SK-N-MC (cell line): ENCODE measurements around the gene ADAMTS15.

ENCODE experiments used
- EZH2 ChIP-seq: fragments of 200-600 bp; sonication (generic); IDR thresholded peaks from one replicate; pipeline ENCODE4 v1.6.1; 2017; ENCODE audit warnings: antibody characterized with exemption
- FOXP2 ChIP-seq: optimal IDR thresholded peaks from 2 replicates; pipeline ENCODE3; 2011; ENCODE audit warnings: mild to moderate bottlenecking, moderate library complexity; ENCODE audit not compliant: insufficient read depth; ENCODE audit errors: extremely low read length, control extremely low read depth
- POLR2AphosphoS5 ChIP-seq: IDR thresholded peaks from 2 replicates; pipeline ENCODE4 v1.6.1; 2012; ENCODE audit warnings: mild to moderate bottlenecking, low read depth, low read length, borderline replicate concordance

DNA sequence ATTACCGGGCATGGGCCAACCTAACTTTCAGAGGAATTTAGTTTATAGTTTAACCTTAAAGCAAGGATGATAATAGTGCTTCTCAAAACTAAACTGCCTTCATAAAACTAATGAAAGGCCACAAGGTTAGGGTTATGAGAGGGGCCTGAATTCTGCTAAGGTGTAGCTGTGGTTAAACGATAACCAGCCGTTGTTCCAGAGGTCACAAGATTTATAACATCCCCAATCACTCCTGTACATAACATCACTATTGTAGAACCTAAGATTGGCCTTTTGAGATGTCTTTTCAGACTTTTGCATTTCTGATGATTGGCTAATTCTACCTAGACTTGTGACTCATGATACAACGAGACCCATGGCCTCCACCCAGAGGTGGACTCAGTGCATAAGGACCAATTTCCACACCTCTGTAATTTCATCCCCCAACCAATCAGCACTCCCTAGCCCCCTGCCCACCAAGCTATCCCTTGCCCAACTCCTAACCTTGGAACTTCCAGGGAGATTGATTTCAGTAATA is 69.8 kb downstream of the ADAMTS15 start:
- TF ChIP-seq POLR2AphosphoS5: no peak
- no peak for TF ChIP-seq EZH2
- TF ChIP-seq FOXP2: no peak
